ENCODE measurements around the gene RC3H1.

DNA sequence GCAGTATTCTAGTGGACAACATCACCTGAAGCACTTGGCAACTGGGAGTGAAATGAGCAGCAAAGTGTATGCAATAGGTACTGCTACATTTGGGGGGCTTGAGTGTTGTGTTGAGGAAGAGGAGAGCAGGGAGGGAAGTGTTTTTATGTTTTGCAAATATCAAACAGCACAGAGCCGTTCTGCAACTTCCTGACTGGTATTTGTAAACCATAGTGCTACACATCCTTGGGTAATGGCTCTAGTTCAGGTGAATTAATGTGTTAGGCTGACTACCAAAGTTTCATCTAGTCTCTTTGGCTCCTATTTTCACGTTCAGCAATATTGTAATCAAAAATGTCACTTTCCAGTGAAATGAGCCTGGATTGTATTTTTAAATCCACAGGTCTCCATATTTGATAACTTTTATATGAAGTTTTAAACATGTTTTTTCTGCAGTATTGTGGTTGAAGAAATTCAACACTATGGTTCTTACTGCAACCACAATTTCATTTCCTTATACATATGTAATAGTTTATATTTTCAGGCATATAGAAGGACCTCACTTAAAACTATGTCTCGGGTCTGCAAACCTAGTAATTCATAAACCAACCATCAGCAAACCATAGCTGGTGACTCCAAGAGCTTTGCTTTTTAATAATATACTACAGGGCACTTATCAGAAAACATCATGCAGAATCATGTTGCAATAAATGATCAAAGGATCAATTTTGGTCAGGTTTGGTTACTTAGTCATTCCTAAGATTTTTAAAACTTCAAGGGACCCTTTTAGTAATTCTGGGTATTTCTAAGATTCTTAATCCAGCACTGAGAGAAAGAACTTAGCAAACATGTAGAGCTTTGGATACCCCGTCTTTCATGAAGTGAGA, 135.2 kb downstream of the RC3H1 start:
- TF ChIP-seq, protein P1, sequence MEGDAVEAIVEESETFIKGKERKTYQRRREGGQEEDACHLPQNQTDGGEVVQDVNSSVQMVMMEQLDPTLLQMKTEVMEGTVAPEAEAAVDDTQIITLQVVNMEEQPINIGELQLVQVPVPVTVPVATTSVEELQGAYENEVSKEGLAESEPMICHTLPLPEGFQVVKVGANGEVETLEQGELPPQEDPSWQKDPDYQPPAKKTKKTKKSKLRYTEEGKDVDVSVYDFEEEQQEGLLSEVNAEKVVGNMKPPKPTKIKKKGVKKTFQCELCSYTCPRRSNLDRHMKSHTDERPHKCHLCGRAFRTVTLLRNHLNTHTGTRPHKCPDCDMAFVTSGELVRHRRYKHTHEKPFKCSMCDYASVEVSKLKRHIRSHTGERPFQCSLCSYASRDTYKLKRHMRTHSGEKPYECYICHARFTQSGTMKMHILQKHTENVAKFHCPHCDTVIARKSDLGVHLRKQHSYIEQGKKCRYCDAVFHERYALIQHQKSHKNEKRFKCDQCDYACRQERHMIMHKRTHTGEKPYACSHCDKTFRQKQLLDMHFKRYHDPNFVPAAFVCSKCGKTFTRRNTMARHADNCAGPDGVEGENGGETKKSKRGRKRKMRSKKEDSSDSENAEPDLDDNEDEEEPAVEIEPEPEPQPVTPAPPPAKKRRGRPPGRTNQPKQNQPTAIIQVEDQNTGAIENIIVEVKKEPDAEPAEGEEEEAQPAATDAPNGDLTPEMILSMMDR (IDR thresholded peaks at IDR 0.05) = no peak
- TF ChIP-seq EZH2 (IDR thresholded peaks at IDR 0.05) = no peak
- no peak for TF ChIP-seq EZH2phosphoT487 (IDR thresholded peaks at IDR 0.05)

Data from neural progenitor cell (in vitro differentiated cells).